GM21390 (cell line): ENCODE measurements around the gene SP140.

ENCODE experiments used
- ATAC-seq: cut with Tn5 transposase; IDR thresholded peaks from one replicate; pipeline ENCODE4 v1.9.1; 2021; ENCODE audit not compliant: unreplicated experiment

The SP140 gene

GRCh38 chr2:230362030-230362691, 136.6 kb downstream of the SP140 start:
- no peak for ATAC-seq
